Measurements from ENCODE around the gene PRR14L. TPM values are rescaled to one million over a fixed set of nuclear protein-coding genes. Genes with fewer than 3 reads are reported as not detected.
"Not testable (repeated sequence)": the region's sequence is repeated elsewhere in the genome, so short reads cannot be mapped to it uniquely, and the experiment has no call there.

Gene PRR14L
- total RNA-seq, 6 experiments from 2014 or later = 28.4 to 39.6 (median 34.2) TPM

- Mint-ChIP-seq H3K9me3 (no peaks in the 10 kb centered on the region), H3K4me3 (peak overlapping the region; percentile 100), H3K27me3 (ENCODE audit: insufficient read depth) (peaks cover 3% of the 10 kb centered on the region), H3K4me1 (ENCODE audit: low read depth) (peaks cover 40% of the 10 kb centered on the region), H3K36me3 (ENCODE audit: low read depth) (peaks cover 17% of the 10 kb centered on the region), H3K27ac (peak overlapping the region; percentile 89; the same call in 1 of the 2 replicates)
- DNase-seq = no peak
- no peak for TF ChIP-seq CTCF (IDR thresholded peaks at IDR 0.05)
These were observed 87.3 kb downstream of the PRR14L start for GRCh38 chr22:31662668-31663037.

GRCh38 chr22:31661851-31662667 is 87.9 kb downstream of the PRR14L start, which contains the start of gene PISD:
Gene PISD, minus strand, starts transcription at chr22:31662215. Its CDS starts 7 bp downstream, at chr22:31662208.
- TF ChIP-seq CTCF (IDR thresholded peaks at IDR 0.05) = no peak
- Mint-ChIP-seq H3K27me3 (ENCODE audit: insufficient read depth) (peaks cover 3% of the 10 kb centered on the region), H3K4me3 (peak within 1 kb of the TSS; percentile 100), H3K9me3 (no peaks in the 10 kb centered on the region), H3K27ac (peak within 1 kb of the TSS; percentile 89), H3K4me1 (ENCODE audit: low read depth) (peaks cover 40% of the 10 kb centered on the region), H3K36me3 (ENCODE audit: low read depth) (peaks cover 17% of the 10 kb centered on the region)
- DNase-seq = peak; percentile 83

- peak overlapping the region; percentile 89 for H3K27ac Mint-ChIP-seq
- peaks cover 40% of the 10 kb centered on the region for H3K4me1 Mint-ChIP-seq (ENCODE audit: low read depth)
- DNase-seq = peak; percentile 75
- H3K9me3 Mint-ChIP-seq; H3K27me3 Mint-ChIP-seq (ENCODE audit: insufficient read depth): not testable (repeated sequence)
- H3K36me3 Mint-ChIP-seq (ENCODE audit: low read depth) = peaks cover 22% of the 10 kb centered on the region
- H3K4me3 Mint-ChIP-seq = peak overlapping the region; percentile 100
These were observed 89.0 kb downstream of the PRR14L start for GRCh38 chr22:31660860-31661341.

- no peak for TF ChIP-seq CTCF (IDR thresholded peaks at IDR 0.05)
- Mint-ChIP-seq H3K9me3 (no peaks in the 10 kb centered on the region), H3K4me3 (no peak overlapping the region), H3K36me3 (ENCODE audit: low read depth) (peaks cover 26% of the 10 kb centered on the region), H3K27me3 (ENCODE audit: insufficient read depth) (peaks cover 3% of the 10 kb centered on the region), H3K27ac (peak overlapping the region; percentile 57), H3K4me1 (ENCODE audit: low read depth) (peaks cover 41% of the 10 kb centered on the region)
- no peak for DNase-seq
These were observed 90.7 kb downstream of the PRR14L start for GRCh38 chr22:31659246-31659645.

GRCh38 chr22:31654408-31654807 is 95.5 kb downstream of the PRR14L start:
- no peak for DNase-seq
- H3K4me3 Mint-ChIP-seq = no peak overlapping the region
- H3K27ac Mint-ChIP-seq = no peak overlapping the region
- peaks cover 30% of the 10 kb centered on the region for H3K4me1 Mint-ChIP-seq (ENCODE audit: low read depth)
- no peaks in the 10 kb centered on the region for H3K9me3 Mint-ChIP-seq
- no peak for TF ChIP-seq CTCF (IDR thresholded peaks at IDR 0.05)
- no peaks in the 10 kb centered on the region; the same call in 1 of the 2 replicates for H3K27me3 Mint-ChIP-seq (ENCODE audit: insufficient read depth)
- H3K36me3 Mint-ChIP-seq (ENCODE audit: low read depth) = peaks cover 18% of the 10 kb centered on the region

- Mint-ChIP-seq H3K4me1 (ENCODE audit: low read depth) (peaks cover 27% of the 10 kb centered on the region), H3K27ac (no peak overlapping the region), H3K9me3 (no peaks in the 10 kb centered on the region), H3K4me3 (no peak overlapping the region), H3K27me3 (ENCODE audit: insufficient read depth) (peaks cover 1% of the 10 kb centered on the region; the same call in 1 of the 2 replicates), H3K36me3 (ENCODE audit: low read depth) (peaks cover 21% of the 10 kb centered on the region)
- no peak for DNase-seq
- no peak for TF ChIP-seq CTCF (IDR thresholded peaks at IDR 0.05)
These were observed 96.0 kb downstream of the PRR14L start for GRCh38 chr22:31653944-31654343.

All from HFFc6 (cell line).